ENCODE data around the gene REN. TPM values are rescaled to one million over a fixed set of nuclear protein-coding genes. Genes with fewer than 3 reads are reported as not detected.

The REN gene
- total and polyA plus RNA-seq, 4 donors = 0.23 to 0.75 (median 0.29) TPM

DNA sequence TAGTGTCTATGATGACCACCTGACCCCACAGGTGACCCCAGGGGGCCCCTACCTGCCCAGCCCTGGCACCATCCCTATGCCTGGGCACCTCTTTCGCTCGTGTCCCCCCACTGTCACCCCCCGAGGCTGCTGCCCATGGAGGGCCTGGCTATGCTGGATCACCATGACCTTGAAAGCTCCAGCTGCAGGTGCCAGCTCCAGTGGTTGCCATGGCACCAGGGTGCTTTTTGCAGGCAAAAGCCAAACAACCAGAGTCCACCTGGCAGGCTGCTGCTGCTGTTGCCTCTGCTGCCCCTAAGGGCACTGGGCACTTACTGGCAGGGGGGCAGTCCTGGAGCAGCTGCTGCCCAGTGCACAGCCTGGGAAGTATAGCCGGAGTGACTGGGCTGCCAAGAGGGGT lies 36.0 kb downstream of the REN start:
- Histone ChIP-seq H3K4me3 (no peak overlapping the region), H3K9ac (ENCODE audit: insufficient read depth in 1 of 2, low read length in 2 of 2) (no peak overlapping the region), H3K9me3 (ENCODE audit: control insufficient read depth in 4 of 4, insufficient read depth in 3 of 4, low read length in 3 of 4) (no peaks in the 10 kb centered on the region), H3K27ac (ENCODE audit: low read depth in 1 of 2, low read length in 1 of 2) (no peak overlapping the region), H3K36me3 (ENCODE audit: control insufficient read depth in 4 of 4, insufficient read depth in 4 of 4, low read length in 4 of 4) (peaks cover 0 to 19% (median 10%) of the 10 kb centered on the region in 4 donors), H3K27me3 (ENCODE audit: control insufficient read depth in 3 of 3, insufficient read depth in 3 of 3, low read length in 2 of 3) (no peaks in the 10 kb centered on the region), H3K4me1 (ENCODE audit: control insufficient read depth in 5 of 5, insufficient read depth in 5 of 5, low read length in 5 of 5) (peaks cover 0 to 26% (median 10%) of the 10 kb centered on the region in 5 donors)
- DNase-seq (no peak), ATAC-seq (ENCODE audit: insufficient read depth, low FRiP score) (no peak)
- TF ChIP-seq, protein P1, sequence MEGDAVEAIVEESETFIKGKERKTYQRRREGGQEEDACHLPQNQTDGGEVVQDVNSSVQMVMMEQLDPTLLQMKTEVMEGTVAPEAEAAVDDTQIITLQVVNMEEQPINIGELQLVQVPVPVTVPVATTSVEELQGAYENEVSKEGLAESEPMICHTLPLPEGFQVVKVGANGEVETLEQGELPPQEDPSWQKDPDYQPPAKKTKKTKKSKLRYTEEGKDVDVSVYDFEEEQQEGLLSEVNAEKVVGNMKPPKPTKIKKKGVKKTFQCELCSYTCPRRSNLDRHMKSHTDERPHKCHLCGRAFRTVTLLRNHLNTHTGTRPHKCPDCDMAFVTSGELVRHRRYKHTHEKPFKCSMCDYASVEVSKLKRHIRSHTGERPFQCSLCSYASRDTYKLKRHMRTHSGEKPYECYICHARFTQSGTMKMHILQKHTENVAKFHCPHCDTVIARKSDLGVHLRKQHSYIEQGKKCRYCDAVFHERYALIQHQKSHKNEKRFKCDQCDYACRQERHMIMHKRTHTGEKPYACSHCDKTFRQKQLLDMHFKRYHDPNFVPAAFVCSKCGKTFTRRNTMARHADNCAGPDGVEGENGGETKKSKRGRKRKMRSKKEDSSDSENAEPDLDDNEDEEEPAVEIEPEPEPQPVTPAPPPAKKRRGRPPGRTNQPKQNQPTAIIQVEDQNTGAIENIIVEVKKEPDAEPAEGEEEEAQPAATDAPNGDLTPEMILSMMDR (IDR thresholded peaks at IDR 0.05; ENCODE audit: control extremely low read depth, extremely low read depth) = no peak
- WGBS, 2 donors = 77 to 90% methylated on average over 4 of the region's 4 CpGs

GRCh38 chr1:204128964-204129896 lies 36.9 kb downstream of the REN start:
- DNase-seq (peak; percentile 72 to 81 (median 80)), ATAC-seq (ENCODE audit: insufficient read depth, low FRiP score) (peak; percentile 67)
- Histone ChIP-seq H3K9ac (ENCODE audit: insufficient read depth in 1 of 2, low read length in 2 of 2) (peak overlapping the region in 1 of 2 donors; percentile 49), H3K27ac (ENCODE audit: low read depth in 1 of 2, low read length in 1 of 2) (peak overlapping the region in 1 of 2 donors; percentile 0), H3K27me3 (ENCODE audit: control insufficient read depth in 3 of 3, insufficient read depth in 3 of 3, low read length in 2 of 3) (no peaks in the 10 kb centered on the region), H3K4me1 (ENCODE audit: control insufficient read depth in 5 of 5, insufficient read depth in 5 of 5, low read length in 5 of 5) (peaks cover 0 to 29% (median 10%) of the 10 kb centered on the region in 5 donors), H3K9me3 (ENCODE audit: control insufficient read depth in 4 of 4, insufficient read depth in 3 of 4, low read length in 3 of 4) (no peaks in the 10 kb centered on the region), H3K4me3 (no peak overlapping the region), H3K36me3 (ENCODE audit: control insufficient read depth in 4 of 4, insufficient read depth in 4 of 4, low read length in 4 of 4) (peaks cover 0 to 22% (median 13%) of the 10 kb centered on the region in 4 donors)
- 24 to 40% methylated on average over 20 to 29 of the region's 29 CpGs for WGBS, 2 donors
- TF ChIP-seq, protein P1 (IDR thresholded peaks at IDR 0.05; ENCODE audit: control extremely low read depth, extremely low read depth) = peak; percentile 74

- WGBS, 2 donors = 76 to 89% methylated on average over 4 of the region's 4 CpGs
- ATAC-seq (ENCODE audit: insufficient read depth, low FRiP score) = no peak
- Histone ChIP-seq H3K9me3 (ENCODE audit: control insufficient read depth in 4 of 4, insufficient read depth in 3 of 4, low read length in 3 of 4) (no peaks in the 10 kb centered on the region), H3K36me3 (ENCODE audit: control insufficient read depth in 4 of 4, insufficient read depth in 4 of 4, low read length in 4 of 4) (peaks cover 0 to 19% (median 18%) of the 10 kb centered on the region in 4 donors), H3K4me3 (no peak overlapping the region), H3K9ac (ENCODE audit: insufficient read depth in 1 of 2, low read length in 2 of 2) (no peak overlapping the region), H3K4me1 (ENCODE audit: control insufficient read depth in 5 of 5, insufficient read depth in 5 of 5, low read length in 5 of 5) (peaks cover 0 to 30% (median 10%) of the 10 kb centered on the region in 5 donors), H3K27me3 (ENCODE audit: control insufficient read depth in 3 of 3, insufficient read depth in 3 of 3, low read length in 2 of 3) (no peaks in the 10 kb centered on the region), H3K27ac (ENCODE audit: low read depth in 1 of 2, low read length in 1 of 2) (peak overlapping the region in 1 of 2 donors; percentile 17)
- TF ChIP-seq, protein P1 (IDR thresholded peaks at IDR 0.05; ENCODE audit: control extremely low read depth, extremely low read depth) = no peak
- DNase-seq = no peak
Observed at GRCh38 chr1:204128464-204128963, 37.6 kb downstream of the REN start.
